Keratinocyte (primary cell): Measurements from ENCODE around the gene FOXS1. TPM values are rescaled to one million over a fixed set of nuclear protein-coding genes. Genes with fewer than 3 reads are reported as not detected.
A peak's percentile ranks its signal among the peaks of the same experiment; 100 is the strongest.

Experiments used
- DNase-seq: peaks from one replicate; pipeline ENCODE4 v3.0.0-alpha.2; 2011; ENCODE audit warnings: low read depth, missing footprints, low spot score
- FAIRE-seq: peaks from 2 replicates; lab custom pipeline; 2011; peaks lifted over from hg19 to GRCh38; lab: Jason Lieb, UNC
- H2AFZ ChIP-seq: 2 replicates; pipeline ENCODE4 v1.6.0; 2012; ENCODE audit warnings: low read length, control low read depth, inconsistent platforms; ENCODE audit not compliant: control insufficient read depth
- H3K27ac ChIP-seq: 2 replicates; pipeline ENCODE4 v1.5.1; 2011; ENCODE audit warnings: low read length; ENCODE audit not compliant: control insufficient read depth, insufficient read depth
- H3K27me3 ChIP-seq: 3 replicates; pipeline ENCODE4 v1.6.0; 2011; ENCODE audit warnings: low read length; ENCODE audit not compliant: control insufficient read depth, insufficient read depth; ENCODE audit errors: extremely low read depth
- H3K36me3 ChIP-seq, 2 experiments: 2 replicates in 1 of 2; 3 replicates in 1 of 2; pipeline ENCODE4 v1.5.1; 2011; ENCODE audit warnings: low read length in 2 of 2, mild to moderate bottlenecking in 1 of 2; ENCODE audit not compliant: control insufficient read depth in 2 of 2, insufficient read depth in 2 of 2; ENCODE audit errors: extremely low read depth in 1 of 2
- H3K4me1 ChIP-seq: 3 replicates; pipeline ENCODE4 v1.5.1; 2011; ENCODE audit warnings: low read length; ENCODE audit not compliant: control insufficient read depth, insufficient read depth; ENCODE audit errors: extremely low read depth
- H3K4me2 ChIP-seq: 3 replicates; pipeline ENCODE4 v1.6.0; 2011; ENCODE audit warnings: low read depth, low read length; ENCODE audit not compliant: control insufficient read depth, insufficient read depth; ENCODE audit errors: extremely low read depth
- H3K4me3 ChIP-seq, 3 experiments: fragments of 200-600 bp in 1 of 3; sonication (generic) in 1 of 3; 2 replicates in 2 of 3; 3 replicates in 1 of 3; pipeline ENCODE4 v1.5.1; 2011 to 2016; ENCODE audit warnings: low read length in 3 of 3, mild to moderate bottlenecking in 3 of 3, control low read depth in 2 of 3, inconsistent platforms in 1 of 3, low read depth in 1 of 3, mixed read lengths in 1 of 3, mixed run types in 1 of 3, moderate library complexity in 1 of 3; ENCODE audit not compliant: control insufficient read depth in 2 of 3, insufficient read depth in 2 of 3; ENCODE audit errors: extremely low read depth in 1 of 3
- H3K79me2 ChIP-seq: 2 replicates; pipeline ENCODE4 v1.6.0; 2012; ENCODE audit warnings: low read length; ENCODE audit not compliant: control insufficient read depth, insufficient read depth
- H3K9ac ChIP-seq: 3 replicates; pipeline ENCODE4 v1.6.0; 2011; ENCODE audit warnings: low read length; ENCODE audit not compliant: control insufficient read depth, insufficient read depth; ENCODE audit errors: extremely low read depth
- H3K9me1 ChIP-seq: 3 replicates; pipeline ENCODE4 v1.6.0; 2011; ENCODE audit warnings: low read length; ENCODE audit not compliant: control insufficient read depth, insufficient read depth; ENCODE audit errors: extremely low read depth
- H3K9me3 ChIP-seq: 2 replicates; pipeline ENCODE4 v1.5.1; 2012; ENCODE audit warnings: low read depth, low read length; ENCODE audit not compliant: control insufficient read depth
- H4K20me1 ChIP-seq: 3 replicates; pipeline ENCODE4 v1.6.0; 2011; ENCODE audit warnings: low read length; ENCODE audit not compliant: control insufficient read depth, insufficient read depth; ENCODE audit errors: extremely low read depth
- CTCF ChIP-seq, 3 experiments: IDR thresholded peaks in 1 of 3; conservative IDR thresholded peaks in 1 of 3; optimal IDR thresholded peaks in 1 of 3; 2 replicates in 2 of 3; 3 replicates in 1 of 3; pipeline versions ENCODE3 to v1.5.1; 2011; ENCODE audit warnings: low read length in 3 of 3, mild to moderate bottlenecking in 3 of 3, moderate library complexity in 2 of 3, control low read depth in 1 of 3, inconsistent platforms in 1 of 3; ENCODE audit not compliant: insufficient read depth in 2 of 3; ENCODE audit errors: extremely low read depth in 1 of 3
- EZH2 ChIP-seq: IDR thresholded peaks from one replicate; pipeline ENCODE4 v1.6.1; 2012; ENCODE audit warnings: inconsistent platforms, mild to moderate bottlenecking, low read length, moderate library complexity
- dilution Hi-C: fragments of 300-500 bp; cut with MboI; formaldehyde crosslinking; loops from one replicate; pipeline ENCODE4 v1.7.0; 2020; ENCODE audit warnings: low sequenced_read_pairs; ENCODE audit not compliant: extremely low pct_ligation_motif_present
- polyA plus RNA-seq, 5 experiments: library from polyadenylated mRNA; depleted of rRNA in 3 of 5; stranded (reverse) in 3 of 5; stranded (forward) in 1 of 5; unstranded in 1 of 5; fragments of >200 nt; gene quantifications; 1 replicate in 1 of 5; 2 replicates in 3 of 5; 3 replicates in 1 of 5; pipeline versions ENCODE4 v1.2.1 to v1.2.3, GENCODE V29; 2011 to 2012; ENCODE audit warnings: missing spikeins in 2 of 5, low read depth in 1 of 5, low replicate concordance in 1 of 5

FOXS1 gene
- polyA plus RNA-seq, 1 donor (not counting 4 experiments of a cell fraction or from before 2014, with no cell fraction given): not detected

DNA sequence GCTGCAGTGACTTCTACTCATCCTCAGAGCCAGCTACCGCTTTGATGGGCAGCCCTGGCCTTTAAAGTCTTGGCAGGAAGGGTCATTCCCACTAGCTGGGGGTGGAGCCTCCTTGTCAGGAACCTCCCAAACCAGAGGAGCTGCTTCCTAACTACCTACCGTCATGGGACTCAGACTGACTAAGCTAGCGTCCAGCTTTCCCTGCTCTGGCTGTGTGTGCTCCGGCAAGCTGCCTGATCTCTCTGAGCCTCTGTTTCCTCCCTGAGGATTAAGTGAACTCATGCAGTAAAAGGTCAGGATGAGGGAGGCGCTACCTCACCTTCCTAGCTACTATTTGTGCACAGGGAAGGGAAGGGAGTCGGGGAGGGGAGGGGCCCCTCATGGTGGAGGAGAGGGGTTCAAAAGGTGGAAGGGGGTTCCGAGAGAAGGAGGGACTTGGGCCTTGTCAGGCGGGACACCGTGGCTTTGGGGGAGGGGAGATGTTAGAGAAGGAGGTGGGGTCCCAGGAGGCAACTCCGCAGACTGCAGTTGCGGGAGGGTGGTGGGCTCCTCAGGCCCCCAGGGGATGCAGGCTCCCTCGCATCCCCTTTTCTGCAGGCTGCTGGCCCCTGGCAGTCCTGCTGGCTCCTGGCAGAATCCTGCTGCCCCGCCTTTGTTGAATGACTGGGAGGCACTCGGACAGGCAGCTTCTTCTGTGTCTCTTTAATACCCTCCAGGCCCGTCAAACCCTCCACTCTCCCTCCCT is 15.2 kb upstream of the FOXS1 start:
- FAIRE-seq (no peak), DNase-seq (no peak)
- peak overlapping the region; percentile 74 for H3K4me2 ChIP-seq
- H3K79me2 ChIP-seq: no peaks in the 10 kb centered on the region
- no peaks in the 10 kb centered on the region for H3K36me3 ChIP-seq
- dilution Hi-C loops: no loop called here
- peaks cover 45% of the 10 kb centered on the region for H3K27me3 ChIP-seq
- H3K9me3 ChIP-seq: no peaks in the 10 kb centered on the region
- H3K27ac ChIP-seq: no peak overlapping the region
- H3K4me1 ChIP-seq: peaks cover 2% of the 10 kb centered on the region
- H3K4me3 ChIP-seq: peak overlapping the region in 1 of 3 experiments; percentile 52
- no peaks in the 10 kb centered on the region for H3K9me1 ChIP-seq
- no peaks in the 10 kb centered on the region for H4K20me1 ChIP-seq
- no peak overlapping the region for H2AFZ ChIP-seq
- TF ChIP-seq EZH2 (no peak), CTCF (optimal IDR thresholded peaks at IDR 0.05 in 1 of 3, IDR thresholded peaks at IDR 0.05 in 1 of 3, conservative IDR thresholded peaks at IDR 0.05 in 1 of 3; ENCODE audit: extremely low read depth in 1 of 3, insufficient read depth in 2 of 3, low read length in 3 of 3) (no peak)
- no peak overlapping the region for H3K9ac ChIP-seq

GRCh38 chr20:31859998-31860380 is 14.6 kb upstream of the FOXS1 start:
- DNase-seq (no peak), FAIRE-seq (no peak)
- no peak for TF ChIP-seq EZH2
- no peak for TF ChIP-seq CTCF (optimal IDR thresholded peaks at IDR 0.05 in 1 of 3, IDR thresholded peaks at IDR 0.05 in 1 of 3, conservative IDR thresholded peaks at IDR 0.05 in 1 of 3; ENCODE audit: extremely low read depth in 1 of 3, insufficient read depth in 2 of 3, low read length in 3 of 3)

More at GRCh38 chr20:31859998-31860380, 14.6 kb upstream of the FOXS1 start:
- H2AFZ ChIP-seq: no peak overlapping the region
- H3K36me3 ChIP-seq: no peaks in the 10 kb centered on the region
- H3K9me3 ChIP-seq: no peaks in the 10 kb centered on the region
- dilution Hi-C loops: no loop called here
- H3K79me2 ChIP-seq: no peaks in the 10 kb centered on the region
- no peaks in the 10 kb centered on the region for H3K9me1 ChIP-seq
- H4K20me1 ChIP-seq: no peaks in the 10 kb centered on the region
- peaks cover 2% of the 10 kb centered on the region for H3K4me1 ChIP-seq
- H3K9ac ChIP-seq: no peak overlapping the region
- peaks cover 45% of the 10 kb centered on the region for H3K27me3 ChIP-seq
- H3K4me2 ChIP-seq: no peak overlapping the region
- no peak overlapping the region for H3K27ac ChIP-seq
- no peak overlapping the region for H3K4me3 ChIP-seq
